ENCODE results near the gene C6orf47.

Gene C6orf47

GRCh38 chr6:31622684-31623091, 37.9 kb downstream of the C6orf47 start:
- no peak for TF ChIP-seq ISL1 (CRISPR knock-in tag; IDR thresholded peaks at IDR 0.05)
- no peak for TF ChIP-seq ESRRG (CRISPR knock-in tag; IDR thresholded peaks at IDR 0.05)
- TF ChIP-seq ZNF8 (CRISPR knock-in tag; IDR thresholded peaks at IDR 0.05): no peak
- TF ChIP-seq ZFP30 (CRISPR knock-in tag; IDR thresholded peaks at IDR 0.05): no peak
- no peak for TF ChIP-seq ZNF565 (CRISPR knock-in tag; conservative IDR thresholded peaks at IDR 0.05; ENCODE audit: low read depth)
- no peak for TF ChIP-seq RARB (CRISPR knock-in tag; IDR thresholded peaks at IDR 0.05)
- TF ChIP-seq ZC3H10 (CRISPR knock-in tag; IDR thresholded peaks at IDR 0.05): no peak
- no peak for TF ChIP-seq OSR1 (CRISPR knock-in tag; IDR thresholded peaks at IDR 0.05)
- no peak for ATAC-seq

- ATAC-seq: no peak
- TF ChIP-seq GLIS3 (CRISPR knock-in tag; IDR thresholded peaks at IDR 0.05) (no peak), ZNF70 (CRISPR knock-in tag; IDR thresholded peaks at IDR 0.05) (no peak), TOX (CRISPR knock-in tag; IDR thresholded peaks at IDR 0.05; ENCODE audit: borderline replicate concordance) (no peak), ZFP3 (CRISPR knock-in tag; IDR thresholded peaks at IDR 0.05) (no peak), ESRRG (CRISPR knock-in tag; IDR thresholded peaks at IDR 0.05) (no peak), ARNTL (CRISPR knock-in tag; IDR thresholded peaks at IDR 0.05; ENCODE audit: borderline replicate concordance, low read depth) (no peak)
Observed at GRCh38 chr6:31621991-31622390, 38.6 kb downstream of the C6orf47 start.

GRCh38 chr6:31621320-31621939, 39.1 kb downstream of the C6orf47 start:
- no peak for ATAC-seq
- TF ChIP-seq RARB (CRISPR knock-in tag; IDR thresholded peaks at IDR 0.05): no peak

- TF ChIP-seq CSDC2 (CRISPR knock-in tag; IDR thresholded peaks at IDR 0.05): 0 out of 2 replicates have a peak, but pooled peaks have one; percentile 12
- TF ChIP-seq TSHZ2 (CRISPR knock-in tag; IDR thresholded peaks at IDR 0.05): no peak
- no peak for TF ChIP-seq ZFP3 (CRISPR knock-in tag; IDR thresholded peaks at IDR 0.05)
- peak; percentile 18; the same call in 1 of the 2 replicates for TF ChIP-seq GLIS3 (CRISPR knock-in tag; IDR thresholded peaks at IDR 0.05)
- no peak for TF ChIP-seq TOX (CRISPR knock-in tag; IDR thresholded peaks at IDR 0.05; ENCODE audit: borderline replicate concordance)
- TF ChIP-seq ZNF8 (CRISPR knock-in tag; IDR thresholded peaks at IDR 0.05): no peak
- no peak; the same call in 1 of the 2 replicates for TF ChIP-seq PATZ1 (CRISPR knock-in tag; IDR thresholded peaks at IDR 0.05; ENCODE audit: borderline replicate concordance)
- TF ChIP-seq TCF4 (CRISPR knock-in tag; IDR thresholded peaks at IDR 0.05; ENCODE audit: borderline replicate concordance): no peak
- TF ChIP-seq ISL1 (CRISPR knock-in tag; IDR thresholded peaks at IDR 0.05): no peak
- no peak for TF ChIP-seq SNAI2 (CRISPR knock-in tag; IDR thresholded peaks at IDR 0.05)
- peak; percentile 80 for ATAC-seq
Observed at GRCh38 chr6:31620586-31621319, 39.8 kb downstream of the C6orf47 start, which contains the start of gene PRRC2A. PRRC2A (plus strand) TSS chr6:31620715; CDS start chr6:31622790, 2,075 bp downstream.

- peak; percentile 93 for ATAC-seq
Observed at GRCh38 chr6:31619805-31620585, 40.6 kb downstream of the C6orf47 start.

More at GRCh38 chr6:31619805-31620585, 40.6 kb downstream of the C6orf47 start:
- TF ChIP-seq POU6F1 (CRISPR knock-in tag; IDR thresholded peaks at IDR 0.05; ENCODE audit: borderline replicate concordance, low read depth) (no peak), ARNTL (CRISPR knock-in tag; IDR thresholded peaks at IDR 0.05; ENCODE audit: borderline replicate concordance, low read depth) (no peak), ZFP30 (CRISPR knock-in tag; IDR thresholded peaks at IDR 0.05) (no peak), RARB (CRISPR knock-in tag; IDR thresholded peaks at IDR 0.05) (no peak), ISL1 (CRISPR knock-in tag; IDR thresholded peaks at IDR 0.05) (no peak), OSR1 (CRISPR knock-in tag; IDR thresholded peaks at IDR 0.05) (no peak), ZNF565 (CRISPR knock-in tag; conservative IDR thresholded peaks at IDR 0.05; ENCODE audit: low read depth) (0 out of 2 replicates have a peak, but pooled peaks have one; percentile 73), ESRRG (CRISPR knock-in tag; IDR thresholded peaks at IDR 0.05) (no peak), PPARA (CRISPR knock-in tag; IDR thresholded peaks at IDR 0.05; ENCODE audit: borderline replicate concordance) (no peak), TCF4 (CRISPR knock-in tag; IDR thresholded peaks at IDR 0.05; ENCODE audit: borderline replicate concordance) (no peak), TOX (CRISPR knock-in tag; IDR thresholded peaks at IDR 0.05; ENCODE audit: borderline replicate concordance) (no peak), CREB5 (CRISPR knock-in tag; IDR thresholded peaks at IDR 0.05; ENCODE audit: low read depth) (peak; percentile 73; the same call in 1 of the 2 replicates)

Data from SK-N-SH treated with all-trans-retinoic acid at 6 μM for 48 hours (cell line).